ENCODE data around the gene ZNF644.

The ZNF644 gene

DNA sequence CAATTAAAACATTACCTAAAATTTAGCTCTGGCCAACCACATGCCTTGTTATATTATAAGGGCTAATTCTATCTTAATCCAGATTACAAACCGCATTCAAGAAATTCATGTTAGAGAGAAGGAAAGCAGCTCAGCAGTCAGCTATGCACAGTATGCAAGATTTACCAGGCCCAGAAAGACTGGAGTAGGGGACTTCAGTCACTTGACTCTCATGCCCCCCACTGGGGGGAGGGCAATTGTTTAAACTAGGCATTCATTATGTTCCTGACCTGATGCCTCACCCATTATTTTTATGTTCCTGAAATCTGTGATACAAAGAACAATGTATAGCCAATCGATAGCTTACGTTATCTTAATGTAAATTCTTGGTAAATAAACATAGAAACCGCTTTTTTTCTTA, 96.9 kb downstream of the ZNF644 start:
- no peaks in the 10 kb centered on the region for H3K27me3 ChIP-seq (ENCODE audit: insufficient read depth, low read depth, severe bottlenecking)
- H3K36me3 ChIP-seq = peaks cover 3% of the 10 kb centered on the region; the same call in 1 of the 2 replicates
- no peaks in the 10 kb centered on the region for H3K9me3 ChIP-seq (ENCODE audit: severe bottlenecking)
- H3K27ac ChIP-seq = no peak overlapping the region
- TF ChIP-seq, protein P1, sequence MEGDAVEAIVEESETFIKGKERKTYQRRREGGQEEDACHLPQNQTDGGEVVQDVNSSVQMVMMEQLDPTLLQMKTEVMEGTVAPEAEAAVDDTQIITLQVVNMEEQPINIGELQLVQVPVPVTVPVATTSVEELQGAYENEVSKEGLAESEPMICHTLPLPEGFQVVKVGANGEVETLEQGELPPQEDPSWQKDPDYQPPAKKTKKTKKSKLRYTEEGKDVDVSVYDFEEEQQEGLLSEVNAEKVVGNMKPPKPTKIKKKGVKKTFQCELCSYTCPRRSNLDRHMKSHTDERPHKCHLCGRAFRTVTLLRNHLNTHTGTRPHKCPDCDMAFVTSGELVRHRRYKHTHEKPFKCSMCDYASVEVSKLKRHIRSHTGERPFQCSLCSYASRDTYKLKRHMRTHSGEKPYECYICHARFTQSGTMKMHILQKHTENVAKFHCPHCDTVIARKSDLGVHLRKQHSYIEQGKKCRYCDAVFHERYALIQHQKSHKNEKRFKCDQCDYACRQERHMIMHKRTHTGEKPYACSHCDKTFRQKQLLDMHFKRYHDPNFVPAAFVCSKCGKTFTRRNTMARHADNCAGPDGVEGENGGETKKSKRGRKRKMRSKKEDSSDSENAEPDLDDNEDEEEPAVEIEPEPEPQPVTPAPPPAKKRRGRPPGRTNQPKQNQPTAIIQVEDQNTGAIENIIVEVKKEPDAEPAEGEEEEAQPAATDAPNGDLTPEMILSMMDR (IDR thresholded peaks at IDR 0.05; ENCODE audit: low read depth, low read length) = no peak
- DNase-seq = no peak
- H3K4me3 ChIP-seq (ENCODE audit: low read depth, low read length) = no peak overlapping the region

DNA sequence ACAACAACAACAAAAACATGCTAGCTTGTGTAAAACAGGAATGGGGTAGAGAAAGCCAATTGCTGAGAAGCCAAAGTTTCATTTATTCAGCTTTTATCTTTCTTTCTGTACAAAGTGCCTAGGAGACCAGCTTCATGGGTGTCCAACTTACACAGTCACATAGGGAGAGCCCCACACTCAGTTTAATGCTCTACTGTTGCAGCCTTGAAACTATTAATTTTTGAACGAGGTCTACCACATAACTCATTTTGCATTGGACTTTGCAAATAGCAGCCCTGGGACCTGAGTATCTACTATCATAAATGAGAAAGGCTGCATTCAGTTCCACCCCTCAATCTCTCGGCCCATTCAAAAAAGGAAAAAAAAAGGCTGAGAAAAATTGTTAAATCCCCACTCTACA, 98.8 kb downstream of the ZNF644 start:
- no peaks in the 10 kb centered on the region for H3K36me3 ChIP-seq
- H3K9me3 ChIP-seq (ENCODE audit: severe bottlenecking) = no peaks in the 10 kb centered on the region
- no peak for DNase-seq
- no peaks in the 10 kb centered on the region for H3K27me3 ChIP-seq (ENCODE audit: insufficient read depth, low read depth, severe bottlenecking)
- no peak overlapping the region for H3K27ac ChIP-seq
- TF ChIP-seq, protein P1 (IDR thresholded peaks at IDR 0.05; ENCODE audit: low read depth, low read length) = no peak
- no peak overlapping the region for H3K4me3 ChIP-seq (ENCODE audit: low read depth, low read length)

DNA sequence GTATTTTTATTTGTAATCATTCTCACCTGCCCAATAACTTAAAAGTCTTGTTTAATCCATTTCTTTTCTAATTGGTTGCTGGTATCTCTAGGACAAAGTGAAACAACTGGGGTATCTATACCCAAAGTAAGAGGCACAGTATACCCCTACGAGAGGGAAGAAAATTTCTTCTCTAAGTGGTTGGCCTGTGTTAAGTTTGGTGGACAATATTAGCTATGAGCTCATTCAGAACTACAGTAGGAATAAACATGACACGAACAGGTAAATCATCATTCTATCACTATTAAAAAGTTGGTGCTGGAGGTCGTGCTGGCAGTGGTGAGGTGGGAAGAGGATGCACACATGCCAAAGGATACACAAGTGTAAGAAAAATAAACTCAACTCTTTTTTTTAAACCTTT, 99.6 kb downstream of the ZNF644 start:
- no peaks in the 10 kb centered on the region for H3K9me3 ChIP-seq (ENCODE audit: severe bottlenecking)
- H3K27me3 ChIP-seq (ENCODE audit: insufficient read depth, low read depth, severe bottlenecking) = no peaks in the 10 kb centered on the region
- no peak overlapping the region for H3K4me3 ChIP-seq (ENCODE audit: low read depth, low read length)
- H3K36me3 ChIP-seq = peaks cover 6% of the 10 kb centered on the region; the same call in 1 of the 2 replicates
- TF ChIP-seq, protein P1 (IDR thresholded peaks at IDR 0.05; ENCODE audit: low read depth, low read length) = no peak
- DNase-seq = no peak
- no peak overlapping the region for H3K27ac ChIP-seq

DNA sequence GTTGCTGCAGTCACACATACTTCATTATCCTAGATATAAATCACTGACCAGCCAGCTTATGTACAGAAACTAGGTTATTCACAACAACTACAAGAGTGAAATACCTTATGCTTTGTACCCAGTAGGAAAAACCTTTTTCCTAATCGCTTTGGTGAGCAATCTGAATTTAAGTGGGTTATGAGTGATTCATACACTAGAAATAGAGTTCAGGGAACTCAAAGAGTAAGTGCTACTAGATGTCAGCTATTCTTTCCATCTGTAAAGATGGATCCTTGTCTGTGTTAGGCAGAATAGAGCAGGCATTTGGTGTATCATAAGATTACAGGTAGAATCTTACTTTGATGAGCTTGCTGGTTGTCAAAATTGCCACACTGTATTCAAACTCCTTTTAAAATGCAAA, 101.9 kb downstream of the ZNF644 start:
- Histone ChIP-seq H3K27me3 (ENCODE audit: insufficient read depth, low read depth, severe bottlenecking) (no peaks in the 10 kb centered on the region), H3K27ac (no peak overlapping the region), H3K9me3 (ENCODE audit: severe bottlenecking) (no peaks in the 10 kb centered on the region), H3K36me3 (peaks cover 13% of the 10 kb centered on the region), H3K4me3 (ENCODE audit: low read depth, low read length) (no peak overlapping the region)
- TF ChIP-seq, protein P1 (IDR thresholded peaks at IDR 0.05; ENCODE audit: low read depth, low read length) = no peak
- DNase-seq = no peak

DNA sequence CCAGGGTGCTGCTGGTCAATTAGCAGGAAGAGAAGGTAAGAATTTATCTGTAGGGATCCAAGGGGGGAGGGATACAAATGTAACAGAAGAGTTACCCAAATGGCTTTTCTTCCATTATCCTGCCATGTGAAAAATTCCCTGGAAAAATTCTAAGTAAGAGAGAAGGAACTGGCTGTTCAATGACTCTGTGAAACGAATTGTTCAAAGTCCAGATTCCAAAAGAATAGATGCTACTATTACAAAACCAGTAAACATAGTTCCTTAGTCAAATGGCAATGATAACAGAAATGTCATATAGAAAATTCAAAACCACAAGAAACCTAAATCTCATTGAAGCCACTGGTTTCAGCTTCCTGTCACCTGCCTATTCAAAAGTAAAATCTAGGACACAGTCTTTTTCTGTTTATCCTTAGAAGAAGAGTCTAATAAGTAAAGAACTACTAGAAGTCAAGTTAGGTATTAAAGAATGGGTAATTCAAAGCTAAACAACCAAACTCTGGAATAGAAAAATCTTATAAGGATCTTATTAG, 102.6 kb downstream of the ZNF644 start:
- Histone ChIP-seq H3K27ac (no peak overlapping the region), H3K27me3 (ENCODE audit: insufficient read depth, low read depth, severe bottlenecking) (no peaks in the 10 kb centered on the region), H3K9me3 (ENCODE audit: severe bottlenecking) (no peaks in the 10 kb centered on the region), H3K4me3 (ENCODE audit: low read depth, low read length) (no peak overlapping the region), H3K36me3 (peaks cover 13% of the 10 kb centered on the region)
- TF ChIP-seq, protein P1 (IDR thresholded peaks at IDR 0.05; ENCODE audit: low read depth, low read length) = no peak
- no peak for DNase-seq

DNA sequence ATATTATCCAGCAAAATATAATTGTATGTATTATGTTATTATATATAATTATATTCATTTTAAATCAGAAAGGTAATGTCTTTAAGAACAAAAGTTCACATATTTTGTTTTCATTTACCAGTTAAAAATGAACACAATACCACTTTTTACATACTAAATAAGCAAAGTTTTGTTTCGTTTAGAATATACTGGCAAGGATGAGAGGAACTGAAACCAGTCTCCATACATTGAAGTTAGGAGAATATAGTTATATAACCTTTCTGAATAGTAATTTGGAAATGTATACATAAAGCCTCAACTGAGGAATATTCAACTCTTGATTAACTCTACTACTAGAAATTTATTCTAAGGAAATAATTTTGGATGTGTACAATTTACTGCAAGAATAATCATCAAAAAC, 110.5 kb downstream of the ZNF644 start:
- no peak overlapping the region for H3K27ac ChIP-seq
- DNase-seq = no peak
- peaks cover 4% of the 10 kb centered on the region for H3K36me3 ChIP-seq
- no peaks in the 10 kb centered on the region for H3K27me3 ChIP-seq (ENCODE audit: insufficient read depth, low read depth, severe bottlenecking)
- TF ChIP-seq, protein P1 (IDR thresholded peaks at IDR 0.05; ENCODE audit: low read depth, low read length) = no peak
- H3K4me3 ChIP-seq (ENCODE audit: low read depth, low read length) = no peak overlapping the region
- H3K9me3 ChIP-seq (ENCODE audit: severe bottlenecking) = no peaks in the 10 kb centered on the region
